ENCODE data around the gene MBD3L3. TPM values are rescaled to one million over a fixed set of nuclear protein-coding genes. Genes with fewer than 3 reads are reported as not detected.
A peak's percentile ranks its signal among the peaks of the same experiment; 100 is the strongest.

The MBD3L3 gene
- total RNA-seq, 1 donor from 2014 or later, result not detected

GRCh38 chr19:7078008-7078407, 19.5 kb upstream of the MBD3L3 start:
- H3K27me3 Mint-ChIP-seq (ENCODE audit: insufficient read depth, low read depth), result no peaks in the 10 kb centered on the region
- Histone ChIP-seq H3K27ac (no peak overlapping the region), H3K4me1 (no peaks in the 10 kb centered on the region), H3K79me2 (ENCODE audit: low read depth) (no peaks in the 10 kb centered on the region), H3F3A (ENCODE audit: low read depth) (peaks cover 12% of the 10 kb centered on the region), H3K4me3 (no peak overlapping the region), H3K9ac (no peak overlapping the region), H4K20me1 (ENCODE audit: low read depth) (no peaks in the 10 kb centered on the region), H2AFZ (replicated peaks) (no peak overlapping the region), H3K4me2 (no peak overlapping the region), H3K9me3 (ENCODE audit: low read depth) (peaks cover 29% of the 10 kb centered on the region), H3K36me3 (peaks cover 60% of the 10 kb centered on the region), H3K27me3 (no peaks in the 10 kb centered on the region)
- DNase-seq (ENCODE audit: low spot score), result no peak
- H3K4me3 Mint-ChIP-seq, result no peak overlapping the region
- H3K9me3 Mint-ChIP-seq, result peaks cover 64% of the 10 kb centered on the region
- H3K36me3 Mint-ChIP-seq, result peaks cover 81% of the 10 kb centered on the region
- H3K27ac Mint-ChIP-seq, result no peak overlapping the region
- no peak for TF ChIP-seq EZH2 (IDR thresholded peaks at IDR 0.05)
- TF ChIP-seq EZH2phosphoT487 (IDR thresholded peaks at IDR 0.05), result no peak
- TF ChIP-seq CTCF (IDR thresholded peaks at IDR 0.05), result no peak
- no peaks in the 10 kb centered on the region for H3K4me1 Mint-ChIP-seq

DNA sequence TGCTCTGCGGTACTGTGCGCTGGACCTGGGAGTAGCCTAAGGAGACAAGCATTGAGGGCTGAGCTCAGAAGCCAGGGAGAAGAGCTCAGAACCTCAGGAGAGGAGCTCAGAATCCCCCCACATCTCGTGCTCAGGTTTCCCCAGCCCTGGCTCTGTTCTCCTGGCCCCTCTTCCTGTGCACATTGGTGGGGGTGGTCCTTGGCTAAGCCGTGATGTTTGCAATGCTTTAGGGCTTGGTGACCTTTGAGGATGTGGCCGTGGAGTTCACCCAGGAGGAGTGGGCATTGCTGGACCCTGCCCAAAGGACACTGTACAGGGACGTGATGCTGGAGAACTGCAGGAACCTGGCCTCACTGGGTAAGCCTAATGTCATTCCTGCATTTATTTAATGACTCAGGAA, 17.7 kb upstream of the MBD3L3 start:
- Mint-ChIP-seq H3K27me3 (ENCODE audit: insufficient read depth, low read depth) (no peaks in the 10 kb centered on the region), H3K4me1 (no peaks in the 10 kb centered on the region), H3K27ac (no peak overlapping the region), H3K4me3 (no peak overlapping the region), H3K9me3 (peaks cover 55% of the 10 kb centered on the region), H3K36me3 (peaks cover 73% of the 10 kb centered on the region)
- H3K9ac ChIP-seq, result no peak overlapping the region
- no peak overlapping the region for H3K4me2 ChIP-seq
- no peak overlapping the region for H3K4me3 ChIP-seq
- DNase-seq (ENCODE audit: low spot score), result no peak
- no peak for TF ChIP-seq EZH2phosphoT487 (IDR thresholded peaks at IDR 0.05)
- H3K27me3 ChIP-seq, result no peaks in the 10 kb centered on the region
- H3F3A ChIP-seq (ENCODE audit: low read depth), result no peaks in the 10 kb centered on the region
- H3K36me3 ChIP-seq, result peaks cover 42% of the 10 kb centered on the region
- no peak overlapping the region for H2AFZ ChIP-seq (replicated peaks)
- H3K9me3 ChIP-seq (ENCODE audit: low read depth), result peaks cover 13% of the 10 kb centered on the region
- no peak overlapping the region for H3K27ac ChIP-seq
- H3K4me1 ChIP-seq, result no peaks in the 10 kb centered on the region
- no peaks in the 10 kb centered on the region for H3K79me2 ChIP-seq (ENCODE audit: low read depth)
- no peaks in the 10 kb centered on the region for H4K20me1 ChIP-seq (ENCODE audit: low read depth)

GRCh38 chr19:7074705-7075282, 16.3 kb upstream of the MBD3L3 start:
- Histone ChIP-seq H3K79me2 (ENCODE audit: low read depth) (peaks cover 13% of the 10 kb centered on the region), H3K27ac (no peak overlapping the region), H3K9me3 (ENCODE audit: low read depth) (peaks cover 13% of the 10 kb centered on the region), H3K4me3 (no peak overlapping the region), H3K36me3 (peaks cover 34% of the 10 kb centered on the region), H4K20me1 (ENCODE audit: low read depth) (peaks cover 4% of the 10 kb centered on the region), H3K9ac (no peak overlapping the region), H3F3A (ENCODE audit: low read depth) (peaks cover 4% of the 10 kb centered on the region), H2AFZ (replicated peaks) (no peak overlapping the region), H3K4me2 (no peak overlapping the region), H3K4me1 (peaks cover 3% of the 10 kb centered on the region), H3K27me3 (no peaks in the 10 kb centered on the region)
- TF ChIP-seq CTCF (IDR thresholded peaks at IDR 0.05) (no peak), EZH2 (IDR thresholded peaks at IDR 0.05) (no peak), EZH2phosphoT487 (IDR thresholded peaks at IDR 0.05) (no peak)
- no peak overlapping the region for H3K27ac Mint-ChIP-seq
- DNase-seq (ENCODE audit: low spot score), result no peak
- H3K4me1 Mint-ChIP-seq, result no peaks in the 10 kb centered on the region
- H3K27me3 Mint-ChIP-seq (ENCODE audit: insufficient read depth, low read depth), result no peaks in the 10 kb centered on the region
- H3K36me3 Mint-ChIP-seq, result peaks cover 65% of the 10 kb centered on the region
- peaks cover 44% of the 10 kb centered on the region for H3K9me3 Mint-ChIP-seq
- no peak overlapping the region for H3K4me3 Mint-ChIP-seq

GRCh38 chr19:7072541-7072940, 14.1 kb upstream of the MBD3L3 start:
- peaks cover 6% of the 10 kb centered on the region for H3K9me3 ChIP-seq (ENCODE audit: low read depth)
- H3K9me3 Mint-ChIP-seq, result peaks cover 29% of the 10 kb centered on the region
- peaks cover 5% of the 10 kb centered on the region for H3K27me3 Mint-ChIP-seq (ENCODE audit: insufficient read depth, low read depth)
- peaks cover 3% of the 10 kb centered on the region for H3K4me1 ChIP-seq
- H3K4me3 Mint-ChIP-seq, result peak overlapping the region; percentile 79
- no peak for TF ChIP-seq EZH2 (IDR thresholded peaks at IDR 0.05)
- no peak for TF ChIP-seq EZH2phosphoT487 (IDR thresholded peaks at IDR 0.05)
- no peak for TF ChIP-seq CTCF (IDR thresholded peaks at IDR 0.05)
- peaks cover 4% of the 10 kb centered on the region for H4K20me1 ChIP-seq (ENCODE audit: low read depth)
- H3K4me3 ChIP-seq, result no peak overlapping the region
- H3K27me3 ChIP-seq, result no peaks in the 10 kb centered on the region
- peaks cover 14% of the 10 kb centered on the region for H3K36me3 ChIP-seq
- H3F3A ChIP-seq (ENCODE audit: low read depth), result peaks cover 5% of the 10 kb centered on the region
- no peak overlapping the region for H3K27ac Mint-ChIP-seq
- DNase-seq (ENCODE audit: low spot score), result no peak
- peaks cover 3% of the 10 kb centered on the region for H3K4me1 Mint-ChIP-seq
- H3K4me2 ChIP-seq, result no peak overlapping the region
- H3K36me3 Mint-ChIP-seq, result peaks cover 46% of the 10 kb centered on the region
- no peak overlapping the region for H3K9ac ChIP-seq
- H2AFZ ChIP-seq (replicated peaks), result no peak overlapping the region
- no peak overlapping the region for H3K27ac ChIP-seq
- peaks cover 16% of the 10 kb centered on the region for H3K79me2 ChIP-seq (ENCODE audit: low read depth)

Data from neural progenitor cell (in vitro differentiated cells).